SH-SY5Y (cell line): ENCODE data around the gene ADK.

Experiments used
- GATA2 ChIP-seq: IDR thresholded peaks from 2 replicates; pipeline ENCODE4 v1.6.1; 2011; ENCODE audit warnings: mild to moderate bottlenecking, low read depth, low read length
- GATA3 ChIP-seq: IDR thresholded peaks from 2 replicates; pipeline ENCODE4 v1.6.1; 2011; ENCODE audit warnings: low read depth, mild to moderate bottlenecking, low read length, moderate library complexity

GRCh38 chr10:74133923-74134820, 16.8 kb upstream of the ADK start:
- TF ChIP-seq GATA2, result no peak
- TF ChIP-seq GATA3, result no peak
